ENCODE measurements around the gene PEX3. TPM values are rescaled to one million over a fixed set of nuclear protein-coding genes. Genes with fewer than 3 reads are reported as not detected.

PEX3 gene
- total and polyA plus RNA-seq, 10 of the 15 experiments (the other 5 are each of a cell fraction or from before 2014, with no cell fraction given), result 18.6 to 70.7 (median 38.6) TPM

- Histone ChIP-seq H3K4me2 (ENCODE audit: control insufficient read depth, insufficient read depth) (no peak overlapping the region), H3K27me3 (replicated peaks in 1 of 2; ENCODE audit: control insufficient read depth in 2 of 2, insufficient read depth in 2 of 2, low read length in 1 of 2) (no peaks in the 10 kb centered on the region), H3K9me3 (replicated peaks; ENCODE audit: control insufficient read depth, insufficient read depth, low read length) (no peaks in the 10 kb centered on the region), H3K4me1 (ENCODE audit: control insufficient read depth, insufficient read depth, low read length) (no peaks in the 10 kb centered on the region), H3K79me2 (ENCODE audit: control insufficient read depth, insufficient read depth, low read length) (no peaks in the 10 kb centered on the region), H4K20me1 (ENCODE audit: control insufficient read depth, insufficient read depth) (no peaks in the 10 kb centered on the region), H2AFZ (ENCODE audit: control insufficient read depth, low read depth, low read length) (no peak overlapping the region), H3K36me3 (ENCODE audit: control insufficient read depth in 2 of 2, insufficient read depth in 2 of 2, low read length in 1 of 2) (peaks cover 0 to 6% of the 10 kb centered on the region in 2 experiments; a peak in 2 of 4 replicates), H3K4me3 (no peak overlapping the region), H3K27ac (ENCODE audit: control insufficient read depth, insufficient read depth) (no peak overlapping the region), H3K9ac (ENCODE audit: control insufficient read depth, insufficient read depth, low read length) (no peak overlapping the region)
- in situ Hi-C loops (cut with MboI), result no loop called here
- DNase-seq (ENCODE audit: low read depth, low spot score) (no peak), FAIRE-seq (no peak), ATAC-seq (no peak)
- BruUV-seq (replicated peaks), result no TSS peak
- TF ChIP-seq RELA (IDR thresholded peaks at IDR 0.05; ENCODE audit: borderline replicate concordance, partially characterized antibody), result no peak
- intact Hi-C loops (cut with micrococcal nuclease; ENCODE audit: unreplicated experiment), result no loop called here
- ChIA-PET CTCF (interaction anchor here (0.7 kb wide), 1 partner anchor 50 kb away, joined by 3 read pairs; no protein-coding TSS in a partner anchor), SMC1A (ENCODE audit: uncharacterized antibody, unreplicated experiment) (no interaction called here), POLR2A (no interaction called here), RAD21 (ENCODE audit: unreplicated experiment) (no interaction called here)
- 100% methylated on average over 2 of the region's 2 CpGs for WGBS (ENCODE audit: insufficient coverage, insufficient replicate concordance, low lambda C conversion rate, missing lambda C conversion rate)
These were observed 14.9 kb downstream of the PEX3 start for GRCh38 chr6:143465546-143465945.

GRCh38 chr6:143468026-143468425 is 17.4 kb downstream of the PEX3 start:
- BruUV-seq (replicated peaks), result no TSS peak
- TF ChIP-seq USF2 (IDR thresholded peaks at IDR 0.05; ENCODE audit: borderline replicate concordance, low read depth, low read length) (no peak), PML (IDR thresholded peaks at IDR 0.05; ENCODE audit: low read length) (no peak), RELA (IDR thresholded peaks at IDR 0.05; ENCODE audit: borderline replicate concordance, partially characterized antibody) (no peak), YY1 (IDR thresholded peaks at IDR 0.05; ENCODE audit: low read depth, low read length) (no peak), CUX1 (IDR thresholded peaks at IDR 0.05; ENCODE audit: insufficient replicate concordance, low read depth, low read length) (no peak)

More at GRCh38 chr6:143468026-143468425, 17.4 kb downstream of the PEX3 start:
- FAIRE-seq (no peak), ATAC-seq (no peak), DNase-seq (ENCODE audit: low read depth, low spot score) (no peak)
- Histone ChIP-seq H2AFZ (ENCODE audit: control insufficient read depth, low read depth, low read length) (no peak overlapping the region), H3K4me2 (ENCODE audit: control insufficient read depth, insufficient read depth) (no peak overlapping the region), H3K9me3 (replicated peaks; ENCODE audit: control insufficient read depth, insufficient read depth, low read length) (no peaks in the 10 kb centered on the region), H3K9ac (ENCODE audit: control insufficient read depth, insufficient read depth, low read length) (no peak overlapping the region), H3K79me2 (ENCODE audit: control insufficient read depth, insufficient read depth, low read length) (no peaks in the 10 kb centered on the region), H3K36me3 (ENCODE audit: control insufficient read depth in 2 of 2, insufficient read depth in 2 of 2, low read length in 1 of 2) (peaks cover 0 to 3% of the 10 kb centered on the region in 2 experiments; a peak in 1 of 4 replicates), H3K27me3 (replicated peaks in 1 of 2; ENCODE audit: control insufficient read depth in 2 of 2, insufficient read depth in 2 of 2, low read length in 1 of 2) (no peaks in the 10 kb centered on the region), H4K20me1 (ENCODE audit: control insufficient read depth, insufficient read depth) (no peaks in the 10 kb centered on the region), H3K27ac (ENCODE audit: control insufficient read depth, insufficient read depth) (no peak overlapping the region), H3K4me1 (ENCODE audit: control insufficient read depth, insufficient read depth, low read length) (no peaks in the 10 kb centered on the region), H3K4me3 (no peak overlapping the region)
- ChIA-PET CTCF (no interaction called here), SMC1A (ENCODE audit: uncharacterized antibody, unreplicated experiment) (no interaction called here), POLR2A (no interaction called here), RAD21 (ENCODE audit: unreplicated experiment) (no interaction called here)
- in situ Hi-C loops (cut with MboI) (no loop called here), intact Hi-C loops (cut with micrococcal nuclease; ENCODE audit: unreplicated experiment) (no loop called here)
